Smooth muscle cell (in vitro differentiated cells): ENCODE data around the gene CACNA2D1. TPM values are rescaled to one million over a fixed set of nuclear protein-coding genes. Genes with fewer than 3 reads are reported as not detected.

Experiments
- DNase-seq: peaks from one replicate; lab custom pipeline; 2025; ENCODE audit not compliant: unreplicated experiment; lab: John Stamatoyannopoulos, UW
- H2AFZ ChIP-seq: fragments of 200-600 bp; sonication (generic); 2 replicates; pipeline ENCODE4 v1.6.0; 2016; ENCODE audit warnings: antibody characterized with exemption, low read depth, mild to moderate bottlenecking
- H3F3A ChIP-seq: fragments of 200-600 bp; sonication (generic); 2 replicates; pipeline ENCODE4 v1.6.0; 2017; ENCODE audit warnings: antibody characterized with exemption, low read depth
- H3K27ac ChIP-seq: fragments of 200-600 bp; sonication (generic); 2 replicates; pipeline ENCODE4 v1.5.1; 2016; ENCODE audit warnings: low read depth, mild to moderate bottlenecking
- H3K27me3 ChIP-seq: fragments of 200-600 bp; sonication (generic); 2 replicates; pipeline ENCODE4 v1.6.1; 2016; ENCODE audit warnings: low read depth, mild to moderate bottlenecking
- H3K36me3 ChIP-seq: fragments of 200-600 bp; sonication (generic); 2 replicates; pipeline ENCODE4 v1.5.1; 2016; ENCODE audit warnings: low read depth
- H3K4me1 ChIP-seq: fragments of 200-600 bp; sonication (generic); 2 replicates; pipeline ENCODE4 v1.5.1; 2016; ENCODE audit warnings: low read depth
- H3K4me2 ChIP-seq: fragments of 200-600 bp; sonication (generic); 2 replicates; pipeline ENCODE4 v1.6.0; 2016; ENCODE audit warnings: mild to moderate bottlenecking
- H3K4me3 ChIP-seq: fragments of 200-600 bp; sonication (generic); 2 replicates; pipeline ENCODE4 v1.5.1; 2016; ENCODE audit warnings: mild to moderate bottlenecking
- H3K79me2 ChIP-seq: fragments of 200-600 bp; sonication (generic); 2 replicates; pipeline ENCODE4 v1.6.0; 2016; ENCODE audit warnings: low read depth, mild to moderate bottlenecking
- H3K9ac ChIP-seq: fragments of 200-600 bp; sonication (generic); 2 replicates; pipeline ENCODE4 v1.6.0; 2016; ENCODE audit warnings: low read depth
- H3K9me3 ChIP-seq: fragments of 200-600 bp; sonication (generic); replicated peaks from 2 replicates; pipeline ENCODE4 v1.5.1; 2016; ENCODE audit warnings: low read depth
- H4K20me1 ChIP-seq: fragments of 200-600 bp; sonication (generic); 2 replicates; pipeline ENCODE4 v1.6.0; 2016; ENCODE audit warnings: low read depth
- WGBS: methylation state at CpG from one replicate; pipeline ENCODE4 v1.1.7; 2016; ENCODE audit warnings: low lambda C conversion rate; 5-methylcytosine and 5-hydroxymethylcytosine counted together
- polyA plus RNA-seq: library from polyadenylated mRNA; unstranded; fragments of >200 nt; fragmentation: Nextera tagmentation; extraction: Ambion mirVana; gene quantifications from 2 replicates; pipeline ENCODE4 v1.2.1, GENCODE V29; 2016
- total RNA-seq: library from RNA; depleted of rRNA; stranded (reverse); fragments of >200 nt; gene quantifications from 2 replicates; pipeline ENCODE4 v1.2.3, GENCODE V29; 2014
- TF ChIP-seq, protein P1 (sequence below): fragments of 200-600 bp; sonication (generic); IDR thresholded peaks from 2 replicates; pipeline ENCODE4 v1.5.1; 2017; ENCODE audit warnings: borderline replicate concordance, mild to moderate bottlenecking, antibody characterized with exemption; ENCODE audit not compliant: insufficient read depth, poor library complexity, severe bottlenecking

The CACNA2D1 gene
- total and polyA plus RNA-seq, 2 experiments from 2014 or later = 4.1 to 39.3 TPM

DNA sequence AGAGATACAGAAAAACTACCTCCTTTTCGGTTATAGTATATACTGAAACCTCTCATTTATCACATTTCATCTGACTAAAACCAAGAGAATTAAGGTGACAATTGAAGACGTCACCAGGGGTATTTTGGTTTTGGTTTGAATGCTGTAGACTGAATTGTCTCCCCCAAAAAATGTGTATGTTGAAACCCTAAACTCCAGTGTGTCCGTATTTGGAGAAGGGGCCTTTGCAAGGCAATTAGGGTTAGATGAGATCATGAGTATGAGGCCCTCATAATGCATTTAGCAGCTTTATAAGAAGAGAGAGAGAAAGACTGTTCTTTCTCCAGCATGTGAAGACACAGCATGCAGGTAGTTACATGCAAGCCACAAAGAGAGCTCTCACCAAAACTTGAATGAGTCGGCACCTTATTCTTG, 59.5 kb downstream of the CACNA2D1 start:
- H3K9ac ChIP-seq = no peak overlapping the region
- no peaks in the 10 kb centered on the region for H3K36me3 ChIP-seq
- peaks cover 12% of the 10 kb centered on the region for H3K4me1 ChIP-seq
- no peaks in the 10 kb centered on the region for H3K27me3 ChIP-seq
- TF ChIP-seq, protein P1, sequence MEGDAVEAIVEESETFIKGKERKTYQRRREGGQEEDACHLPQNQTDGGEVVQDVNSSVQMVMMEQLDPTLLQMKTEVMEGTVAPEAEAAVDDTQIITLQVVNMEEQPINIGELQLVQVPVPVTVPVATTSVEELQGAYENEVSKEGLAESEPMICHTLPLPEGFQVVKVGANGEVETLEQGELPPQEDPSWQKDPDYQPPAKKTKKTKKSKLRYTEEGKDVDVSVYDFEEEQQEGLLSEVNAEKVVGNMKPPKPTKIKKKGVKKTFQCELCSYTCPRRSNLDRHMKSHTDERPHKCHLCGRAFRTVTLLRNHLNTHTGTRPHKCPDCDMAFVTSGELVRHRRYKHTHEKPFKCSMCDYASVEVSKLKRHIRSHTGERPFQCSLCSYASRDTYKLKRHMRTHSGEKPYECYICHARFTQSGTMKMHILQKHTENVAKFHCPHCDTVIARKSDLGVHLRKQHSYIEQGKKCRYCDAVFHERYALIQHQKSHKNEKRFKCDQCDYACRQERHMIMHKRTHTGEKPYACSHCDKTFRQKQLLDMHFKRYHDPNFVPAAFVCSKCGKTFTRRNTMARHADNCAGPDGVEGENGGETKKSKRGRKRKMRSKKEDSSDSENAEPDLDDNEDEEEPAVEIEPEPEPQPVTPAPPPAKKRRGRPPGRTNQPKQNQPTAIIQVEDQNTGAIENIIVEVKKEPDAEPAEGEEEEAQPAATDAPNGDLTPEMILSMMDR = no peak
- 83% methylated on average over 4 of the region's 4 CpGs for WGBS
- no peaks in the 10 kb centered on the region for H3F3A ChIP-seq
- H3K4me3 ChIP-seq = no peak overlapping the region
- H3K9me3 ChIP-seq = no peaks in the 10 kb centered on the region
- no peak overlapping the region for H3K4me2 ChIP-seq
- H3K79me2 ChIP-seq = no peaks in the 10 kb centered on the region
- no peak for DNase-seq
- H4K20me1 ChIP-seq = no peaks in the 10 kb centered on the region
- no peak overlapping the region for H3K27ac ChIP-seq
- no peak overlapping the region for H2AFZ ChIP-seq

DNA sequence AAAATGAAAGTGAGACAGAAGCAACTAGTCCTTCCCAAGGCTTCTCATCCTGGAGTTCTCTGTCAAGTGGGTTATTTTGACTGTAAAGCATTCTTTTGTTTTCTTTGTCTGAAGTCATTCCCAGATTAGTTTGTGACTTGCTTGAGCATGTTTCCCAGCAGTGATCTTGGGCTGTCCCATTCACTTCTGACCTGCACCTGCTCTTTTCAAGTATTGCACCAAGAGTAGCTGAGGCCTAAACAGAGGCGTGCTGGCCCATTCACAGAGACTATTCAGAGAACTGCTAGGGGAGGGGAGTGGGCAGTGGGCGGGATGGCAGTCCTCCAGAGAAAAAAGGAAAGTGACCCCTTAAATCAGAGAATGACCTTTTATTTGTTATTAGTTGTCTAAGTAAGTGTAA, 61.3 kb downstream of the CACNA2D1 start:
- Histone ChIP-seq H3K36me3 (no peaks in the 10 kb centered on the region), H3K4me2 (no peak overlapping the region), H3K79me2 (no peaks in the 10 kb centered on the region), H3K27ac (no peak overlapping the region), H3K4me3 (no peak overlapping the region), H3K4me1 (peaks cover 12% of the 10 kb centered on the region), H3K9ac (no peak overlapping the region), H2AFZ (no peak overlapping the region), H3F3A (no peaks in the 10 kb centered on the region), H4K20me1 (no peaks in the 10 kb centered on the region), H3K27me3 (no peaks in the 10 kb centered on the region), H3K9me3 (no peaks in the 10 kb centered on the region)
- 98% methylated on average over 2 of the region's 2 CpGs for WGBS
- TF ChIP-seq, protein P1 = no peak
- DNase-seq = no peak

DNA sequence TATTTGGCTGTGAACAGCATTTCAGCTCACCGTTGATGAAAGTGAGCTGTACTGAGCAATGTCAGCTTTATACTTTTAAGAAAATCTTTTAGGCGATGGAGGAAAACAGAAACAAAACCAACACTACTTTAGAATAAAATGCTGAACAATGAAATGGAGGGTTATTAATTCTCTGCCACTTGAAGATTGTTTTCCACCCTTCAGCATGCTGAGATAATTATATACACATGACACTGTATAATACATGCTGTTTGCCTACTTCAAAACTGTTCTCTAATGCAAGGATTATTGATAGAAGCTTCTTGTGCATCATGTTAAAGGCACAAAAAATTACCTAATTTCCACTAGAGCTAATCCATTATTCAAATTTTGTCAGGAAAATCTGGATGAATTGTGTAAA, 66.8 kb downstream of the CACNA2D1 start:
- Histone ChIP-seq H3K9ac (no peak overlapping the region), H3K79me2 (no peaks in the 10 kb centered on the region), H3F3A (no peaks in the 10 kb centered on the region), H3K4me2 (no peak overlapping the region), H3K36me3 (no peaks in the 10 kb centered on the region), H3K4me1 (peaks cover 3% of the 10 kb centered on the region), H3K9me3 (no peaks in the 10 kb centered on the region), H4K20me1 (no peaks in the 10 kb centered on the region), H3K27ac (no peak overlapping the region), H3K4me3 (no peak overlapping the region), H2AFZ (no peak overlapping the region), H3K27me3 (no peaks in the 10 kb centered on the region)
- DNase-seq = no peak
- WGBS = 95% methylated on average over 2 of the region's 2 CpGs
- TF ChIP-seq, protein P1 = no peak

DNA sequence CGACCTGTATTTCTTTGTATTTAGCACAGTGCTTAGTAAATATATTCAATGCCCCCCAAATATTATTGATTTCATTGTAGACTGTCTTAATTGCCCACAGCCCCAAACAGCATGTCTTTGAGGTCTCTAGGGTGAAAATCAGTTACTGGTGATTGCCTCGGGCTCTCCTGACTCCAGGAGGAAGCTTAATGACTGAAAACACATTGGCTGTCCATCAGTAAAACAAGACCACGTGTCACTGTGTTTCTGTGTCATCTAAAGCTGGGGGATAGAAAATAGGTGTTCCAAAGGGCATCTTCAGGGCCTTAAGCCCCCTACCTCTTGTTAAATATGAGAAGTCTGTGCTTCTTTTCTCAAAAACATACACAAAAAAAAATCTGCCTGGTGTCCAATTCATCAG, 67.9 kb downstream of the CACNA2D1 start:
- H3K9ac ChIP-seq = no peak overlapping the region
- H3K4me3 ChIP-seq = no peak overlapping the region
- H2AFZ ChIP-seq = no peak overlapping the region
- no peaks in the 10 kb centered on the region for H3K36me3 ChIP-seq
- H3K79me2 ChIP-seq = no peaks in the 10 kb centered on the region
- H3F3A ChIP-seq = no peaks in the 10 kb centered on the region
- no peaks in the 10 kb centered on the region for H4K20me1 ChIP-seq
- H3K27ac ChIP-seq = no peak overlapping the region
- no peaks in the 10 kb centered on the region for H3K27me3 ChIP-seq
- H3K4me1 ChIP-seq = no peaks in the 10 kb centered on the region
- no peak overlapping the region for H3K4me2 ChIP-seq
- TF ChIP-seq, protein P1 = no peak
- WGBS = 60% methylated on average over 3 of the region's 3 CpGs
- H3K9me3 ChIP-seq = no peaks in the 10 kb centered on the region
- DNase-seq = no peak
